B cell (primary cell): Measurements from ENCODE around the gene GORASP2.

ENCODE experiments used
- EZH2 ChIP-seq: IDR thresholded peaks from 2 replicates; pipeline ENCODE4 v1.6.1; 2012; ENCODE audit warnings: borderline replicate concordance, low read depth, mild to moderate bottlenecking, moderate library complexity, low read length; ENCODE audit not compliant: insufficient read depth, poor library complexity, severe bottlenecking
- TF ChIP-seq, protein P1 (sequence below): fragments of 200-600 bp; IDR thresholded peaks from one replicate; pipeline ENCODE4 v1.8.0; 2022; ENCODE audit warnings: antibody characterized with exemption, mild to moderate bottlenecking

DNA sequence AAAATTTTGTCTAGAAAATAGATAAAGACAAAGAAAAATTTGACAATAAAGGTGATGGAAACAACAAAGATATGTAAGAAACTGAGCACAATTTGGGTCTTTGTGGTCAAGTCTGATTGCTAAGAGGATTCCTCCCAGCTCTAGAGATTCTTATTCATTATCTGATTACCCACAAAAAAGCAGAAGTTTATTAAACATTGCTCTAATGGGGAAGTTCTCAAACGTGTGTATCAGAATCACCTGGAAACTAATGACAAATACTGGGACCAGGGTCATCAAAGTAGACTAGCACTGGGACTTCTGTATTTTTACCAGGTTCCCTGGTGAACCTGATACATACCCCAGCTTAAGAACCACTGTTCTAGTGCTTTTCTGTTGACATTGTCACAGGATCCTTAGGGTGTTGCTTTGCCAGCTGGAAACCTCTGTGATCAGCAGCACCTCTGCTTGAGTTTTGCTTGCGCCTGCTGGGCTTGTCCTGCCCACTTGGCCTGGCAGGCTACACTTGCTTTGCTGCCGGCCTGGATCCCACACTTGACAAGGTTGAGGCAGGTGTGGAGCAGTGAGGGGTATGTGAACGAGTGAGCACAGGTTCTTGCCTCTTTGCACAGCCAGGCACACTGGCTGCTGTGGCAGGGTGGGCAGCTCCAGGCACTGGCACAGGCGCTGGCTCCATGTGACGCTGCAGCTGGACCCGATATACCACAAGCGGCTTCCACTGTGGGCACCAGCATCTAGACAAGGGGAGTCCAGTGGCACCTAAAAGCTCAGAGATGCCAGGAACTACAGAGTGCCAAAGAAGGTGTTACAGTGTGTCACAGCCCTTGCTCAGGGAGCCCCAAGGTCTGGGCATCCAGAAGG lies 6.2 kb upstream of the GORASP2 start:
- TF ChIP-seq, protein P1, sequence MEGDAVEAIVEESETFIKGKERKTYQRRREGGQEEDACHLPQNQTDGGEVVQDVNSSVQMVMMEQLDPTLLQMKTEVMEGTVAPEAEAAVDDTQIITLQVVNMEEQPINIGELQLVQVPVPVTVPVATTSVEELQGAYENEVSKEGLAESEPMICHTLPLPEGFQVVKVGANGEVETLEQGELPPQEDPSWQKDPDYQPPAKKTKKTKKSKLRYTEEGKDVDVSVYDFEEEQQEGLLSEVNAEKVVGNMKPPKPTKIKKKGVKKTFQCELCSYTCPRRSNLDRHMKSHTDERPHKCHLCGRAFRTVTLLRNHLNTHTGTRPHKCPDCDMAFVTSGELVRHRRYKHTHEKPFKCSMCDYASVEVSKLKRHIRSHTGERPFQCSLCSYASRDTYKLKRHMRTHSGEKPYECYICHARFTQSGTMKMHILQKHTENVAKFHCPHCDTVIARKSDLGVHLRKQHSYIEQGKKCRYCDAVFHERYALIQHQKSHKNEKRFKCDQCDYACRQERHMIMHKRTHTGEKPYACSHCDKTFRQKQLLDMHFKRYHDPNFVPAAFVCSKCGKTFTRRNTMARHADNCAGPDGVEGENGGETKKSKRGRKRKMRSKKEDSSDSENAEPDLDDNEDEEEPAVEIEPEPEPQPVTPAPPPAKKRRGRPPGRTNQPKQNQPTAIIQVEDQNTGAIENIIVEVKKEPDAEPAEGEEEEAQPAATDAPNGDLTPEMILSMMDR = no peak
- no peak for TF ChIP-seq EZH2
